Testis (tissue), 2 donors: Measurements from ENCODE around the gene AUH.

ENCODE experiments used
- POLR2A ChIP-seq: fragments of 450-650 bp; IDR thresholded peaks from one replicate; pipeline ENCODE4 v1.6.1; 2017; ENCODE audit warnings: antibody characterized with exemption, mild to moderate bottlenecking, moderate library complexity
- TF ChIP-seq, protein P1 (sequence below), 3 experiments: fragments of 450-650 bp in 2 of 3; fragments of 200-600 bp in 1 of 3; sonication (generic) in 1 of 3; IDR thresholded peaks; one replicate each; pipeline ENCODE4 v1.5.1; 2016 to 2019; ENCODE audit warnings: antibody characterized with exemption in 3 of 3, mild to moderate bottlenecking in 2 of 3, moderate library complexity in 1 of 3

DNA sequence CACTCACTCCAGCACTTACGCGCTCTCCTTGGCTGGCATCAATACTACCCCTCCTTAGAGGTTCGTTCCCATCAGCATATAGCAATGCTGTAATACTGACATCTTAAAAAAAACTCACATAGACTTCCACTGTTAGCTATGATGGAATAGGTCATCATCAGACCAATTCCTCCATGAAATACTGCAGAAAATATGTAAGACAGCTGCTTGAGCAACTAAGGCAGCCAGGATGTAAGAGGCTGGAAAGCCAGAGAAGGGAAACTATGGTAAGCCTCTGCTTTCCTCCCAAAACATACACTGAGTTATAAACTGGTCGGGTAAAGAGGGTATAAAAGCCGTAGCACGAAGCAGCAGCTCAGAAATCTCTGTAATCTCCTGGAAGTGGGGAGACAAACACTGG, 33.5 kb downstream of the AUH start:
- TF ChIP-seq, protein P1, sequence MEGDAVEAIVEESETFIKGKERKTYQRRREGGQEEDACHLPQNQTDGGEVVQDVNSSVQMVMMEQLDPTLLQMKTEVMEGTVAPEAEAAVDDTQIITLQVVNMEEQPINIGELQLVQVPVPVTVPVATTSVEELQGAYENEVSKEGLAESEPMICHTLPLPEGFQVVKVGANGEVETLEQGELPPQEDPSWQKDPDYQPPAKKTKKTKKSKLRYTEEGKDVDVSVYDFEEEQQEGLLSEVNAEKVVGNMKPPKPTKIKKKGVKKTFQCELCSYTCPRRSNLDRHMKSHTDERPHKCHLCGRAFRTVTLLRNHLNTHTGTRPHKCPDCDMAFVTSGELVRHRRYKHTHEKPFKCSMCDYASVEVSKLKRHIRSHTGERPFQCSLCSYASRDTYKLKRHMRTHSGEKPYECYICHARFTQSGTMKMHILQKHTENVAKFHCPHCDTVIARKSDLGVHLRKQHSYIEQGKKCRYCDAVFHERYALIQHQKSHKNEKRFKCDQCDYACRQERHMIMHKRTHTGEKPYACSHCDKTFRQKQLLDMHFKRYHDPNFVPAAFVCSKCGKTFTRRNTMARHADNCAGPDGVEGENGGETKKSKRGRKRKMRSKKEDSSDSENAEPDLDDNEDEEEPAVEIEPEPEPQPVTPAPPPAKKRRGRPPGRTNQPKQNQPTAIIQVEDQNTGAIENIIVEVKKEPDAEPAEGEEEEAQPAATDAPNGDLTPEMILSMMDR (IDR thresholded peaks at IDR 0.05), result no peak
- no peak for TF ChIP-seq POLR2A
